HG02973 (cell line): ENCODE results near the gene TSR3.

Experiments used
- ATAC-seq: cut with Tn5 transposase; IDR thresholded peaks from one replicate; pipeline ENCODE4 v1.9.1; 2021; ENCODE audit warnings: moderate library complexity; ENCODE audit not compliant: unreplicated experiment

TSR3 gene

GRCh38 chr16:1326391-1326790 is 25.3 kb downstream of the TSR3 start:
- ATAC-seq, result no peak

DNA sequence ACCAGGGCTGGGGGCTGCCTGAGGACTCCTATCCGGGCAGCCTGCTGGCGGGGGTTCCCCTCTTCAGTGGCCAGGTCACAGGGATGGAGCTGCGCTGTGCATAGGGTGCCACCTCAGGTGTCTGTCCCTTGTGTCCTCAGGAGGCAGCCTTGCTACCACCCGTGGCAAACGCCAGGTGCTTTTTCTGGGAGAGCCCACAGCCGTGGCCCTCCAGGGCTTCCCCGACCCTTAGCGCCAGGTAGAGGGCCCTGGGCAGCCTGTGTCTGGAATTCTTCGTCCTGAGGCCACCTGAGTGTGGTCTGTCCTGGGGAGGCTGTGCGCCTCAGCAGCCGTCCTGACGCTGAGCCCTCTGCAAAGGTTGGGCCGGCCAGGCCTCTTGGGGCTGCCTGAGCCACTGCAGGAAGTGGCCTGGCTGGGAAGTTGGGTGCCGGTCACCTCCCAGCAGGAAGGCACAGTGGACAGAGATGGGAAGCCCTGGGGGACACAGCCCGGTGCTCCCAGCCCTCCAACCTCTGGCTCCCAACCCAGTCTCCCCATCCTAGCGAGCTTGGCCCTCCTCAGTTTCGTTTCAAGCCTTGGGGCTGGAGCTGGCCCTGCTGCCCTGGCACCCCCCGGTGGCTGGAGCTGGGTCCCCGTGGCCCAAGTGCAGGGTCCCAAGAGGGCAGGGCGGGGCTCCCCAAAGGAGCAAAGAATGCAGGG is 25.9 kb downstream of the TSR3 start:
- no peak for ATAC-seq

- no peak for ATAC-seq
Measured at GRCh38 chr16:1325261-1325660, 26.4 kb downstream of the TSR3 start.

DNA sequence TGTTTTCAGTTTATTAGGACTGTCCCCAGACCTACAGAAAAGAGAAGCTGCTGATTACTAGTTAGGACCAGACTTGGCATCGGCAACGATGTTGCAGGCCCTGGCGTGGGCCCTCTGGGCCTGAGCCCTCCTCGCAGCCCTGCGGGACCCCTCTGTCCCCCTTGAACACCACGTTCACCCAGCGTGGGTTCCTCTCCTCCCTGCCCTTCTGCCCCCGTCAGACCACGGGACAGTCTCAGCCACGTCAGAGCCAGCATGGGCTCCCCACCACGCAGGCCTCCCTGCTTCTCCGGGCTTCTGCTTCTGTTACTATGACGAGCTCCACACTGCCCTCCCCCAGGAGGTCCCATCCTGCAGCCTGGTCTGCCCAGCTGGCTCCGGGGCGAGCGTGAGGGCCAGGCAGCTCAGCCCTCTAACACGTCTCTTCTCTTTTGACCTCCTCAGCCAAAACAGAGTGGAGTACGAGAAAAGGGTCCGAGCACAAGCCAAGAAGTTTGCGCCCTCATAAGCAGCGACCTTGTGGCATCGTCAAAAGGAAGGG is 27.3 kb downstream of the TSR3 start:
- ATAC-seq, result no peak

DNA sequence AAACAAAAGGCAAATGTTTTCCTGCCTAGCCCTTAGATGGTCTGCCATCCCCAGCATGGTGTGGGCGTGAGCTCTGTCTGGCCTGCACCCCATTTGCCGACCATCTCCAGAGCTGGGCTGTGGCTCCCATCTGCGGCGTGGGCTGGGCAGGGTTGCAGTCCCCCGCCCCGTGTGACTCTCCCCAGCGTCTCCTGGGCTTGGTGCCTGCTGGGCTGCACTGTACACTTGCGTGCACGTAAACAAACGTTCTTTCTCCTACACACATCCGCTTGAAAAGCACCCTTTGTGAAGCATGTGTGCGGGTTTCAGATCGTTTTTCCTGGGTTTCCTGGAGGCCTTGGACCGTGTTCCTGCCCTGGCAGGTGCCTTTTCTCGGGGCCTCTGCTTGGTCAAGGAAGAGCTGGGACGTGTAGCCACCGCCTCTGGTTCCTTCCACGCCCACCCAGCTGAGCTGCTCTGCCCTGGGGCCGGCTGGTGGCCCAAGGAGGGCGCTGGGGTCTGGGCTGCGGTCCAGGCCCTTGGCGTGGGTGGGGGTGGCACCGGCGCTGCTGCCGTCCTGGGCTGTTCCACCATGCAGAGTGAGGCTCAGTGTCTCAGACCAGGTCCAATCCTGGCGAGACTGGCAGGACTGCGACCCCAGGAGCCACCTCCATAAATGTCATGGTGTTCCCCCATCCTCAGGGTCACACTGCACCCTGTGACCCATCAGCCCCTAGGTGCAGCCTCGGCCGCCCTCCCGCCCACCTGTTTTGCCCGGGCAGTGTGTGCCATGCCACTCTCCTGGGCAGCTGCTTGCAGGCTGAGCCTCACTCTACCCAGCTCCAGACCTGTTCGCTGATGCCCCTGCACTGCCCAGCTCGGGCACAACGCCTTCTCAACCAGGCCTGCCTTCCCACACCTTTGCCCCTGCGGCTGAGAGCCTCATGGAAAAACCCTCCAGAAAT is 28.1 kb downstream of the TSR3 start:
- no peak for ATAC-seq

- no peak for ATAC-seq
Measured at GRCh38 chr16:1322407-1322806, 29.3 kb downstream of the TSR3 start.

GRCh38 chr16:1320658-1321240 is 30.9 kb downstream of the TSR3 start:
- no peak for ATAC-seq

GRCh38 chr16:1320097-1320496 is 31.6 kb downstream of the TSR3 start:
- ATAC-seq, result no peak

GRCh38 chr16:1319041-1319440 is 32.6 kb downstream of the TSR3 start:
- no peak for ATAC-seq

DNA sequence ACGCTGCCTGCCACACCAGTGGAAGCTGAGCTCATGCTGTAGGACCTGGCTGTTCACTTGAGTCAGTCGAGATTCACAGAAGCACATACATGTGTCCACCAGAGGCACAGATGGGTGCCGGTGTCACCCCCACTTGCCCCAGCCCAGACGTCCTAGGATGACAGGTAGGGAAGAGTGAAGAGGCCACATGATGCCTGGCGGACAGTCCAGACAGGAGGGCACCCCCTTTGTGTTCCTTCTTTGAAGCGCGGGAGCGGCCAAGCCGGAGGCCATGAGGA is 33.5 kb downstream of the TSR3 start:
- no peak for ATAC-seq

DNA sequence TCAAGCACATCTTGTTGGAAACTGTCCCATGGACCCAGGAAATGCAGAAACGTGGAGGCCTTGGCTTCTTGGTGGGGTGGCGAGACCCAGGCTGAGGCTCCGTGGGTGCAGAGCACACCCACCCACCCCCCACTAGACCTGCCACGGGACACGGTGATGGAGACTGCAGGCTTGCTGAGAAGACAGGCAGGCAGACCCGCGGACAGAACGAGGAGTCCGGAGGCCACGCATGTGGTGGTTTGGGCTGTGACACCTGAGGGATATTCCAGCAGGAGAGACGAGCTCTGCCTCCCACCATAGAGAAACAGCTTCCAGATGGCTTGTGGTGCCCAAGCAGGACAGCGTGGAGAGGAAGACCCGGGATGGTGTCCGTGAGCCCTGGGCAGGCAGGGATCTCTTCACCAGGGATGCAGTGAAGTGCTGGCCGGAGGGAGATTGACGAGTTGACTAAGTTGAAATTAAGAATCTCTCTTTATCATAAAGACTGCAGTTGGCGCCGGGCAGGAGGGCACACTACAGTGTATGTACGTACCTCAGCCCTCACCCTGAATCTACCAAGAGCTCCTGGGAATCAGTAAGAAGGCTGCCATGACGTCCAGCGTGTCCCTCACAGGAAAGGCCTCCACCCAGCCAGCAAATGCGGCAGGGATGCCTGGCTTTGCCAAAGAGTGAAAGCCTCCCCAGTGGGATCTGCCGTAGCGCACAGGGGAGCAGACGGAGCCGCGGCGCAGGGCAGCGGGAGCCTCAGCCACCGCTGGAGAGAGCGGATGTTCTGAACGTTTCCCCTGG is 34.0 kb downstream of the TSR3 start:
- ATAC-seq, result no peak

DNA sequence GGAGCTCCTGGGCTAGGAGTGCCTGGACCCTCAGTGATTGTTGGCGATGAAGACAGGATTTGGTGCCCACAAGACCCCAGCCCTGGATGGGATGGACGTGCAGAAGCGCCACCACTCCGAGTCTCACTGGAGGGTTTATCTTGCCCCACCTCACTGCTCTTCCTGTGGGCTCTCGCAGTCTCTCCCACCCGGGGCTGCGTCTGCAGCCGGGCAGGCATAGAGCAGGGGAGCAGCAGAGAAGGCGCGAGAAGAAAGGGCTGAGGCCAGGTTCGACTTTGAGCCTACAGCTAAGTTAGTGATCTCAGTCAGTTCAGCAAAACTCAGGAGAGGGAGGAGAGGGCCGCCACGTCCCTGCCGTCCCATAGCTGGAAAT is 35.7 kb downstream of the TSR3 start:
- ATAC-seq, result no peak

DNA sequence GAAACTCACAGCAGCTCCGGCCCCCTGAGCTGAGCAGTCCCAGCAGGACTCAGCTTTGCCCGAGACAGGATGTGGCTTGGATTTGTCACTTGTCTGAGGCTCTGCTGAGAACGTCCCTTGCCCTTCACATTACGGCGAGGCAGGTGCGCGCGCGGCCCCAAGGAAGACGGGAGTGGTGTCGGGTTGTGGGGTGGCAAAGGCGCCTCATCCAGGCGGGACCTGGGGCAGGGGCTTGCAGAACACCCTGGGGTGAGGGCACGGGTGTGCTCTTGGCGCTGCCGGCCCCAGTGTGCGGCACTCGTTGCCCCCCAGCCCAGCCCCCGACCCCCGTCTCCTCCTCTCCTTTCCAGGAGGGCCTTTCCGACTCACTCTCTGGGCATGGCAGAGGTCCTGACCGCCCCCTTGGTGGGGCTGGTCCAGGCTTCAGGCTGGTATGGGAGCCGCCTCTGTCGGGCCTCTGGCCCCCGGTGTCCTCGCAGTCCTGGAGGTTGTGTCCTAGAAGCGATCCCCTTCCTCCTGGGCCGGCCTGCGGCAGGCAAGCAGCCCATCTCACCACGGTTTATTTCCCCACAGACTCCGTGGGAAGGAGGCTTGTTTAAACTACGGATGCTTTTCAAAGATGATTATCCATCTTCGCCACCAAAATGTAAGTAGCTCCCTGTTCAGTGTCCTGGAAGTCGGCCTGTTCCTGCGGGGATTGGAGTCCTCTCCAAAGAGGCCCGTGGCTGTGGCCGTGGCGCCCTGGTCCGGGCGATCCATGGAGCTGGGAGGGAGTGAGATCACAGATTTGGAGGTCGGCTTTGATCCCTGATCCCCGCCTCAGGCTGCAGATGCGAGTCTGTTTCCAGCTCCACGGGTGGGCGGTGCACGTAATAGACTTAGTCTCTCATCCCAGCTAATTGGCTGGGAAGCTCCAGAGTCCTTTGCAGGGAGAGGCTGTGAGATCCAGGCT is 36.3 kb downstream of the TSR3 start:
- no peak for ATAC-seq

DNA sequence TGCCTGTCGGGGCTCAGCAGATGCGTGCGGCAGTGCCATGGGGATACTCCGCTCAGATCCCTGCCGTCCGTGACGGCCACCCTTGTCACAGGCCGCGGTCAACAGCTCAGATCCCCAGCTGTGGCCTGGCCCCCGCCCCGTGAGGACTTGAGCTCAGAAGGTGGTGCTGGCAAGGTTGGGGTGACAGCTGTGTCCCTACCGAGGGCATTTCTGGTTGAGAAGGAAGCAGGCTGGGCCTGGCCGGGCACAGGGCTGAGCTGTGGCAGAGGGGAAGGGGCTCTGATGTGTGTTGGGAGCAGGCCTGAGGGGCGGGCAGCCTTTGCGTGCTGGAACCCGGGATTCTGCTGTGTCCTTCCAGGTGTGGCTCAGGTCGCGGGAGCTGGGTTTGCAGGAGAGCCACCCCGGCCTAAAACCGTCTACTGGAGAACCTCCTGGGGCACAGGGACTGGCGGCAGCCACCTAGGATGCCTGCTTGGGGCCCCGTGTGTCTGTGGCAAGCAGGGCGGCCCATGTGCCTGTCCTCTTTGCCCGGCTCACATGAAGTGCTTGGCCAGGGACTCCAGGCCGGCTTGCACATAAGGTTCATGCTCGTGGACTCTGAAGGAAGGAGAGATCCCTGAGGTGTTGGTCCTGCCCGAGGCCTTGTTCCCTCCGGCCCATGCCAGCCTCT is 37.1 kb downstream of the TSR3 start:
- ATAC-seq, result no peak

DNA sequence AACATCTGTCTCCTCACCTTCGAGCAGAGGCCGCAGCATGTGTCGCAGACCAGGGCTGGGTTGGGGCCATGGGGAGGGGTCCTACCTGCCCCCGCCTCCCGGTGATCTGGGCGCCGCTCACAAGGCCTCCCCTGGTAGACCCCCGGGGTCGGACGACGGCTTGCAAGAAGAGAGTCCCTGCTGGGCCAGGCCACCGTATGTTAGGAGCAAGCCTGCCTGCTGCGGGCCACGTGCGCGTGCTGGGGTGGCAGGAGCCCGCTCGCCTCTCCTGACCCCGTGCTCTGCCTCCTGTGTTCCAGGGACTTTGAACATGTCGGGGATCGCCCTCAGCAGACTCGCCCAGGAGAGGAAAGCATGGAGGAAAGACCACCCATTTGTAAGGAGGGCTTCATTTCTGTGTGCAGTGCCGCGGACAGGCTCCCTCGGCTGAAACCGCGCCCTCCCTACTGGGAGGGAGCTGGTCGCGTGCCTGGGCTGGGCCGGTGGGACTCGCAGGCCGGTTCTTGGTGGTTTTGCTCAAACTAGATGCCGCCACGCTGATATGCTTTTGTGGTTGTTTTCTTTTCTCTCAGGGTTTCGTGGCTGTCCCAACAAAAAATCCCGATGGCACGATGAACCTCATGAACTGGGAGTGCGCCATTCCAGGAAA is 37.8 kb downstream of the TSR3 start:
- no peak for ATAC-seq

- no peak for ATAC-seq
Measured at GRCh38 chr16:1312903-1313302, 38.8 kb downstream of the TSR3 start.

DNA sequence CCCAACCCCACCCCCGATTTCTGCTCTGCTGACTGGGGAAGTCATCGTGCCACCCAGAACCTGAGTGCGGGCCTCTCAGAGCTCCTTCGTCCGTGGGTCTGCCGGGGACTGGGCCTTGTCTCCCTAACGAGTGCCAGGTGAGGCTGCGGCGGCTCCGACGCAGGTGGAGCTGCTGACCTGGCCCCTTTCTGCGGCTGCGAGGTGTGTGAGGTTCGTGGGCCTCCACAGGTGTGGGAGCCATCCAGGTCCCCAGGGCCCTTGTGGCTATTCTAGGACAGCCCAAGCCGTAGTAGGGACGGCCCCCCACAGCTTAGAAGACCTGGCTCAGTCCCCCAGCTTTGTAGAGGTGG is 39.2 kb downstream of the TSR3 start:
- no peak for ATAC-seq

DNA sequence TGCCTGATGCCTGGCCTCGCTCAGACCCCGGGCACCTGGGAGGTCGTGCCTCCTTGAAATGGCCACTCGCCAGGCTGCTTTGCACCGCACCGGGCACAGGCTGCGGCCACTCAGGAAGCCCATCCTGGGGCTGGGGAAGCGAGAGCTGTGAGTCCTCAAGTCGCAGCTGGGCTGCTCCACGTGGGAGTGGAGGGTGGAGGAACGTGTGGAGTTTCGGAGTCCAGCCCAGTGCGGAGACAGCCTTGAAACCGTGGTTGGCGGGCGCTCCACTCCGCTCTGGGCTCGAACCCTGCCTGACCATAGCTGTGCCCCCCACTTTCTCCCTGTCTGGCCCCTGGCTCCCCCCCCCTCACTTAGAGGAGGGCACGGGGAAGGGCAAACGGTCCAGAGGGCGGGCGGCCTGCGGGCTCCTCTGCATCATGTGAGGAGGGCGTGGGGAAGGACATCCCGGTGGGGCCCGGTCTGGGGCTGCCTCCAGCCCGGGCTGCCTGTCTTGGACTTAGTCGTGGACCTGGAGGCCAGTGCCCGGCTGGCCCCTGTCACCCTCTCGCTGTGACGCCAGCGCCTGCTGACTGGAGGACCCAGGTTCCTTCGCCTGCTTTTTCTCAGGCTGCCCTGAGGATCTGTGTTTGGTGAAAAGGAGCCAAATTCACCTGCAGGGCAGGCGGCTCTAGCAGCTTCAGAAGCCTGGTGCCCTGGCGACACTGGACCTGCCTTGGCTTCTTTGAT is 39.8 kb downstream of the TSR3 start:
- ATAC-seq, result no peak
